ENCODE measurements around the gene ABI2.

Gene ABI2

GRCh38 chr2:203484266-203485112 lies 156.3 kb downstream of the ABI2 start:
- no peak for DNase-seq

DNA sequence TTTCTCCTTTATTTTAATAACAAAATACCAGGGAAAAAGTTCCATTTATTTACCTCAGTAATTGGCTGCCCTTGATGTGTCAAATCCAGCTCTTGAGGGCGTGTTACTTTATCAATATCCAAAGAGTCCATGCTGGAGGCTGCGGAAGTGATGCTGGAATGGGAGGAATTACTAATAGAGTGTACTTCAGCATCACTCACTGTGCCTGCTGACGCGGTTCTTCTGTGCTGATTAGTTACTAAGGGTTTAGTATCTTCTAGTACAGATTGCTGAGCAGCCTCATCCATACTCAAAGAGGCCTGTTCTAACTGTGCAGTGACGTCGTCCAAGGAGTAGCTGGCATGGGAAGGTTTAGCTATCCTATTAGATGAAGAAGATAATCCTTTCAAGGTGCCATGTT lies 161.3 kb downstream of the ABI2 start:
- no peak for DNase-seq

DNA sequence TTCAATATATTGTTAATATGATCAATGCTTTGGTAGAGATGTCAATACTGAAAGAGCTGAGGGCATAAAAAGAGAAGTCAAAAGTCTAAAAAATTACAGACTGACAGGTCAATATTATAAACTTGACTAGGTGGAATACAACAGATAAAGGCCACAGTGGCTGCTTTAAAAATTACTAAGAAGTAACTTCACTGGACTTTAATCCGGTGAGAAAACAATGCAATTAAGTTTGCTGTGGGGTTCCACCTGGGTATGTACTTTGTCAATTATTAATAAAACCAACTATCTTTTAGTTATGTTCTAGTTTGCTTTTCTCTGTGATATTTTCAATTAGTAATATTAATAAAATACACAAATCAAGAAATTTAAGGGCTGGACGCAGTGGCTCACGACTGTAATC lies 162.2 kb downstream of the ABI2 start:
- no peak for DNase-seq

GRCh38 chr2:203492965-203493364 lies 164.8 kb downstream of the ABI2 start:
- no peak for DNase-seq

Data from NCI-H2171 (cell line).